ENCODE results near the gene WDR87.
"Not testable (repeated sequence)": the region's sequence is repeated elsewhere in the genome, so short reads cannot be mapped to it uniquely, and the experiment has no call there.

Gene WDR87

GRCh38 chr19:37867831-37868230 is 38.6 kb downstream of the WDR87 start:
- H4K20me1 ChIP-seq (ENCODE audit: insufficient read depth) = no peaks in the 10 kb centered on the region
- TF ChIP-seq CTCF (conservative IDR thresholded peaks at IDR 0.05; ENCODE audit: low read depth, low read length) = no peak
- no peak overlapping the region for H3K27ac ChIP-seq
- H3K4me1 ChIP-seq (ENCODE audit: low read depth, poor library complexity, severe bottlenecking) = no peaks in the 10 kb centered on the region
- H3K79me2 ChIP-seq (ENCODE audit: insufficient read depth, low read depth) = no peaks in the 10 kb centered on the region
- no peaks in the 10 kb centered on the region for H3K27me3 ChIP-seq (ENCODE audit: insufficient read depth, low read depth)
- H3K4me2 ChIP-seq = no peak overlapping the region
- H3K9ac ChIP-seq = no peak overlapping the region
- no peaks in the 10 kb centered on the region for H3K36me3 ChIP-seq (ENCODE audit: insufficient read depth)
- no peak overlapping the region for H2AFZ ChIP-seq (ENCODE audit: low read depth)
- no peak overlapping the region for H3K4me3 ChIP-seq (IDR thresholded peaks at IDR 0.05; ENCODE audit: insufficient read depth, low read depth, low read length)

GRCh38 chr19:37865930-37866329 is 40.5 kb downstream of the WDR87 start:
- H2AFZ ChIP-seq (ENCODE audit: low read depth); H3K79me2 ChIP-seq (ENCODE audit: insufficient read depth, low read depth); H3K4me2 ChIP-seq; H3K27me3 ChIP-seq (ENCODE audit: insufficient read depth, low read depth); H3K36me3 ChIP-seq (ENCODE audit: insufficient read depth); H3K4me3 ChIP-seq (IDR thresholded peaks at IDR 0.05; ENCODE audit: insufficient read depth, low read depth, low read length); H4K20me1 ChIP-seq (ENCODE audit: insufficient read depth); H3K4me1 ChIP-seq (ENCODE audit: low read depth, poor library complexity, severe bottlenecking); H3K9ac ChIP-seq; H3K27ac ChIP-seq: not testable (repeated sequence)

GRCh38 chr19:37864501-37864900 is 41.9 kb downstream of the WDR87 start:
- no peaks in the 10 kb centered on the region for H4K20me1 ChIP-seq (ENCODE audit: insufficient read depth)
- no peak overlapping the region for H3K4me3 ChIP-seq (IDR thresholded peaks at IDR 0.05; ENCODE audit: insufficient read depth, low read depth, low read length)
- no peaks in the 10 kb centered on the region for H3K4me1 ChIP-seq (ENCODE audit: low read depth, poor library complexity, severe bottlenecking)
- no peak overlapping the region for H3K4me2 ChIP-seq
- TF ChIP-seq CTCF (conservative IDR thresholded peaks at IDR 0.05; ENCODE audit: low read depth, low read length) = no peak
- no peak overlapping the region for H2AFZ ChIP-seq (ENCODE audit: low read depth)
- no peaks in the 10 kb centered on the region for H3K27me3 ChIP-seq (ENCODE audit: insufficient read depth, low read depth)
- H3K36me3 ChIP-seq (ENCODE audit: insufficient read depth) = no peaks in the 10 kb centered on the region
- H3K27ac ChIP-seq = no peak overlapping the region
- no peaks in the 10 kb centered on the region for H3K79me2 ChIP-seq (ENCODE audit: insufficient read depth, low read depth)
- H3K9ac ChIP-seq = no peak overlapping the region

GRCh38 chr19:37855098-37855497 is 51.3 kb downstream of the WDR87 start:
- no peaks in the 10 kb centered on the region for H3K36me3 ChIP-seq (ENCODE audit: insufficient read depth)
- TF ChIP-seq CTCF (conservative IDR thresholded peaks at IDR 0.05; ENCODE audit: low read depth, low read length) = no peak
- no peaks in the 10 kb centered on the region for H3K27me3 ChIP-seq (ENCODE audit: insufficient read depth, low read depth)
- no peaks in the 10 kb centered on the region for H3K79me2 ChIP-seq (ENCODE audit: insufficient read depth, low read depth)
- no peak overlapping the region for H3K27ac ChIP-seq
- no peak overlapping the region for H2AFZ ChIP-seq (ENCODE audit: low read depth)
- H3K9ac ChIP-seq = no peak overlapping the region
- no peaks in the 10 kb centered on the region for H3K4me1 ChIP-seq (ENCODE audit: low read depth, poor library complexity, severe bottlenecking)
- H4K20me1 ChIP-seq (ENCODE audit: insufficient read depth) = no peaks in the 10 kb centered on the region
- H3K4me3 ChIP-seq (IDR thresholded peaks at IDR 0.05; ENCODE audit: insufficient read depth, low read depth, low read length) = no peak overlapping the region
- no peak overlapping the region for H3K4me2 ChIP-seq

- H3K27me3 ChIP-seq (ENCODE audit: insufficient read depth, low read depth) = no peaks in the 10 kb centered on the region
- H3K4me1 ChIP-seq (ENCODE audit: low read depth, poor library complexity, severe bottlenecking) = no peaks in the 10 kb centered on the region
- H3K9ac ChIP-seq = no peak overlapping the region
- H3K4me2 ChIP-seq = no peak overlapping the region
- no peak overlapping the region for H2AFZ ChIP-seq (ENCODE audit: low read depth)
- no peak overlapping the region for H3K27ac ChIP-seq
- no peaks in the 10 kb centered on the region for H3K79me2 ChIP-seq (ENCODE audit: insufficient read depth, low read depth)
- H3K4me3 ChIP-seq (IDR thresholded peaks at IDR 0.05; ENCODE audit: insufficient read depth, low read depth, low read length) = no peak overlapping the region
- no peak for TF ChIP-seq CTCF (conservative IDR thresholded peaks at IDR 0.05; ENCODE audit: low read depth, low read length)
- H3K36me3 ChIP-seq (ENCODE audit: insufficient read depth) = no peaks in the 10 kb centered on the region
- no peaks in the 10 kb centered on the region for H4K20me1 ChIP-seq (ENCODE audit: insufficient read depth)
These were observed 60.5 kb downstream of the WDR87 start for GRCh38 chr19:37845932-37846331.

Measured in KMS-11 (cell line).